B cell (primary cell): Measurements from ENCODE around the gene TCEANC2.

Experiments
- CTCF ChIP-seq: fragments of 200-600 bp; IDR thresholded peaks from one replicate; pipeline ENCODE4 v1.8.0; 2022; ENCODE audit warnings: antibody characterized with exemption, mild to moderate bottlenecking
- EZH2 ChIP-seq: IDR thresholded peaks from 2 replicates; pipeline ENCODE4 v1.6.1; 2012; ENCODE audit warnings: borderline replicate concordance, low read depth, mild to moderate bottlenecking, moderate library complexity, low read length; ENCODE audit not compliant: insufficient read depth, poor library complexity, severe bottlenecking

- TF ChIP-seq CTCF (no peak), EZH2 (no peak)
These were observed 83.6 kb downstream of the TCEANC2 start for GRCh38 chr1:54136963-54137533.
